Measurements from ENCODE around the gene FERMT2.

GRCh38 chr14:52913271-52913670 is 37.6 kb downstream of the FERMT2 start:
- TF ChIP-seq CTCF (IDR thresholded peaks at IDR 0.05) (no peak), POLR2A (IDR thresholded peaks at IDR 0.05) (no peak)

Measured in uterus (tissue), 2 donors.